ENCODE measurements around the gene MINDY3.
"Not testable (repeated sequence)": the region's sequence is repeated elsewhere in the genome, so short reads cannot be mapped to it uniquely, and the experiment has no call there.

MINDY3 gene

DNA sequence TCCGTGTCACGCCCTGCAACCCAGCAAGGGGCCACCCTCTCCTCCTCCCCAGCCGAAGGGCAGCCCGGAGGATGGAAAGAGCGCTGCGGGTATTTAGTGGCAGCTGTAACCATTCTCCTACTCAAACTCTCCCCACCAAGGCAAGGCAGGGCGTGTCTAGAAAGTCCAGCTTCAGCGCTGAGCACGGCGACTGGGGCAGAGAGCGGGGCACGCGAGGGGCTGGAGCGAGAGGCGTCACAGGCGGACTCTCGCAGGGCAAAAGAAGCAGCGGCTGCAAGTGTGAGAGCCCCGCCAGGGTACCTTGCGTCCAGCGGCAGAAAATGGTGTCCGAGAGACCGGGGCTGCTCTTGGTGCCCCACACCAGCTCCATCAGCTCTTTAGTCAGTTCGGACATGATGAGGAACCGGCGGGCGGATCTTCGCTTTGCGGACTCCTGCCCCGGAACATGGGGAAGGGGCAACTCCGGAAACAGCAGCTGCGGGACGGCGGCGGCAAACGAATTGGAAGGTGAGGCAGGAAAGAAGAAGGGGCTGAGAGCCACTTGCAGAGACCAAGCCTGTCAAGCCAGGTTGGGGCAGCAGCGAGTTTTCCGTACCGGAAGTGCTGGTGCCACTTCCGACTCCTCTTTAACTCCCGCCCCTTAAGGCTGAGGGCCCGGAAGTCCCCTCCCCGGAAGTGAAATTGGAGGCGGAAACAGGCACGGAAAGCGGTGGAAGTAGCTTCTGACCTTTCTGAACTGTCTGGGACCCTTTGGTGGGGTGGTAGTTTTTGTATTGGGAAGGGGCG, at the start of gene MINDY3:
MINDY3 (minus strand) TSS at position 602 of the 786 bp plus-strand sequence; CDS start at position 394, 208 bp downstream.
- peak; percentile 90 for DNase-seq (ENCODE audit: low spot score)

DNA sequence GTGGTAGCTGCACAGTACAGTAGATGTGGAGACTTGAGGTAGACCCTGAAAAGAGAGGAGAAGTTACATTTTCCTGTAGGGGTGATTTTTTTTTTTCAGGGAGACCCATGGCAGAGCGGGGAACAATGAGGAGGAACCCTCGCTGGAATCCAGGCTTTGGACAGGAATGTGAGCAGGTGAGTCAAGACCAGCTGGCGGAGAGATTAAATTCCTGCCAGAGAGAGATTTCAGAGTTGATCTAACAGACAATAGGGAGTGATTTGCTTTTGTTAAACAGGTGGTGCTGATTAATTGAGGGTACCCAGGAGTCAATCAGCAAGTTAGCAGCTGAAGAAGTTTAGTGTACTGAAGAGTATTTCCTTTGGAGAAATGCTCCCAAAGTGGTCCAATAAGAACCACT, 41.6 kb upstream of the MINDY3 start:
- DNase-seq (ENCODE audit: low spot score) = no peak

DNA sequence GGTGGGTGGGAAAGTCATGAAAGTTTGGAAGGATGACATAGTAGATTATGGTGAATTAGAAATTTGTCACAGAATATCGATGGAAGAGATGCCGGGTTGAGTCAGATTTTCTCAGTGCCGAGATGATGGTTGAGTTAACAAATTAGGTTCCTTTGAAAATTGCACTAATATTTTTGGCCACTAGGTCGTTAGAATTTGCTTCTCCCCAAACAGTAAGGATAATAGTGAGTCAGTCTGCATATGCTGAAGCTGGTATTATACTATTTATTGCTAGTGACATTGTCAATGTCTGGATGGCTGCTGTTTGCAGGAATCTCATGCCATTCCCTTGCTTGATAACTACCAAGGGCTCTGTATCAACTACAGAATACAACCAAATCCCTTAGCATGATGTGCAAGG, 37.7 kb upstream of the MINDY3 start:
- DNase-seq (ENCODE audit: low spot score) = no peak

DNA sequence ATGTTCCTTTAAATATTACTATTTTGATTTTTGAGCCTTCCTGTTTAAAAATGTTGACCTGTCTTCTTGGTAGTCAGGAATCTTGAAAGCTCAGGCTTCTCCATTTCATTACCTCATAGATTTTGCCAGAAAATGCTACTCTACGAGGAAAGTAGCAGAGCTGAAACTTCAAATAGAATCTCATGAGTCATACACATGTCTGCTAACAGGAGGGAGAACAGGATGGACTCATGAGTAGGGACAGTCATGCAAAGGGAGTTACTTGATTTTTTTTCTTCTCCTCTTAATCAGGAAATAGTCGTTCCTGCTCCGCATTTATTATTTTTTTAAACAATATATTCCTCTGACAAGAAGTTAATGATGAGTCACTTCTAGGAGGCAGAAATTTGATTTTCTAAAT, 37.0 kb upstream of the MINDY3 start:
- DNase-seq (ENCODE audit: low spot score) = no peak

DNA sequence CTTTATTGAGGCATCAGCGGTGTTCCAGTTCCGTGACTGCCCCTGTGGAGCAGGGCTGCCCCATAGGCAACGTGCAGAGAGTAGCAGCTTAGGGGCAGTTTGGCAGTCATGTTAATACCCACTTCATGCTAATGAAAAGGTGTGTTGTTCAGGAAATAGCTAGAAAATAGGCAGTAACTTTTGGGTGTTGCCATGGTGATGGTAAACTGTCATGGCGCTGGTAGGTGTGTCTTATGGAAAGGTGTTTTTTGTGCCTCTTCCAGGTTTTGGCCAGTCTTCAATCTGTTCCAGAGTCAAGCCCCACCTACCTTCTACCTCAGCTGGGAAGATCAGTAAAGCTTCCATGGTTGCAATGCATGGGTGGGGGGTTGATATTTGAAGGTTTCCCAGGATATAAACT, 36.3 kb upstream of the MINDY3 start:
- DNase-seq (ENCODE audit: low spot score) = no peak

DNA sequence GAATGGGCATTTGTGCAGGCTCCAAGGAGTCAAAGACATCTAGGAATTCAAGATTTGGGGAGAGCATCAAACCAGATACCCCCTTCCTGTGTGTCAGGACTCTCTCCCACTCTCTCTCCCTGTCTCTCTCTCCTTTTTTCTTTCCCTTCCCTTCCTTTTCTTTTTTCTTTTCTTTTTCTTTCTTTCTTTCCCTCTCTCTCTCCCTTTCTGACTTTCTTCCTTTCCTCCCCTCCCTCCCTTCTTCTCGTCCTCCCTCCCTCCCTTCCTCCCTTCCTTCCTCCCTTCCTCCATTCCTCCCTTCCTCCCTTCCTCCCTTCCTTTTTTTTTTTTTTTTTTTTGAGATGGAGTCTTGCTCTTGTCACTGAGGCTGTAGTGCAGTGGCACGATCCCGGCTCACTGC, 24.1 kb upstream of the MINDY3 start:
- DNase-seq (ENCODE audit: low spot score) = no peak

DNA sequence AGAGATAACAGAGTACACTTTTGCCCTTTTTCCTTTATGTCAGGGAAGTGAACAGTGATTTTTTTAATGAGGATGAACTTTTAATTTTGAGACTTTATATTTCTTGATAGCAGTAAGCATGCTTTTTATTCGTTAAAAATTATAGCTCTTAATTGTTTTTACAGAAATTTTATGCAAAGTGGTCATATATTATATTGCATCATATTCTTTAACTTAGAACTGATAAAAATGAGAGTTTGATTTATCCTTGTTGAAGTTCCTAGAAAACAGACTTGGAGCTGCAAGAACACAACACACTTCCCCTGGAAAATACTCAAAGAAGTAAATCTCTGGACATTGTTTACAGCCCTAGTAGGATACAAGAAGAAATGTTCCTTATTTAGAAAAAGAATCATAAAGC, 21.2 kb upstream of the MINDY3 start:
- DNase-seq (ENCODE audit: low spot score) = no peak

DNA sequence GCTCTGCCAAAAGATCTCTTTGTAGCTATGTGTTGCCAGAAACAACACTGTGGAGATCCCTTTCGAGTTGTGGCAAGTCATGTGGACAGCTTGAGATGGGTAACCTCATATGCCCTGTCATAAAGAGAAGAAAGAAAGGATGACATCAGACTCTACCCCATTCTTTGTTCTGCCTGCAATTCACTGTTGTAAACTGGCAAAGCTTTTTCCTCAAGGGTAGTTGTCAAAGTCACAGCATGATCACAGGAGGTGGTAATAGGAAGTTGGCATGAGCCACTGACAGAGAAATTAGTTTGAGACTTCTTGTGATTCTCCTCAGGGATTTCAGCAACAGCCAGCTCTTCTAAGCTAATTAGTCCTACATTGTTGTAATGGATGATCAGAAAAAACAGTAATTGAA, 19.4 kb upstream of the MINDY3 start:
- DNase-seq (ENCODE audit: low spot score) = no peak

DNA sequence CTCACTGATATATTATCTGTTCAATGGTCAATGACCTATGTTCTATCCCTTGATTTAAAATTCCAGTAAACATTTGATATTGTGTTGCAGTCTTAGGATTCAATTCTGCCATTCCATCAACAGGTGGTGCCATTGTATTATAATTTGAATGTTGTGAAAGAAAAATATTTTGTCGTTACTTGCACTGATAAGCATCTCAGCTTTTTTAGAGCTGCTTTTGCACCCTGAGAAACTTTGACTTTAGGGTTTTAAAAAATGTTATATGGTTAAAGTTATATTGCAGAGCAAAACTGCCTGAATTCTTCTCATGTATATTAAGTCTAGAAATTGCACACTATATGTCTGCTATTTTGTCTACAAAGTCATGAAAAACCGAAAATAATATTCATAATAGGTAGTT, 18.8 kb upstream of the MINDY3 start:
- DNase-seq (ENCODE audit: low spot score) = peak; percentile 34

DNA sequence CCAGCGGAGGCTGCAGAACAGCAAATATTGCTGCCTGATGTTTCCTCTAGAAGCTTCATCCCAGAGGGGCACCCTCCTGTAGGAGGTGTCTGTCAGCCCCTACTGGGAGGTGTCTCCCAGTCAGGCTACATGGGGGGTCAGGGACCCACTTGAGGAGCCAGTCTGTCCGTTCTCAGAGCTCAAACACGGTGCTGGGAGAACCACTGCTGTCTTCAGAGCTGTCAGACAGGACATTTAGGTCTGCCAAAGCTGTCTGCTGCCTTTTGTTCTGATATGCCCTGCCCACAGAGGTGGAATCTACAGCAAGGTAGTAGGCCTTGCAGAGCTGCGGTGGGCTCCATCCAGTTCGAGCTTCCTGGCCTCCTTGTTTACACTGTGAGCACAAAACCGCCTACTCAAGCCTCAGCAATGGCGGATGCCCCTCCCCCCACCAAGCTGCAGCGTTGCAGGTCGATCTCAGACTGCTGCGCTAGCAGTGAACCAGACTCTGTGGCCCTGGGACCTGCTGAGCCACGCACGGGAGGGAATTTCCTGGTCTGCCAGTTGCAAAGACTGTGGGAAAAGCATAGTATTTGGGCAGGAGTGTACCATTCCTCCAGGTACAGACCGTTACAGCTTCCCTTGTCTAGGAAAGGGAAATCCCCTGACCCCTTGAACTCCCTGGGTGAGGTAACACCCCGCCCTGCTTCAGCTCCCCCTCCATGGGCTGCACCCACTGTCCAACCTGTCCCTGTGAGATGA, 17.7 kb upstream of the MINDY3 start:
- DNase-seq (ENCODE audit: low spot score) = no peak

DNA sequence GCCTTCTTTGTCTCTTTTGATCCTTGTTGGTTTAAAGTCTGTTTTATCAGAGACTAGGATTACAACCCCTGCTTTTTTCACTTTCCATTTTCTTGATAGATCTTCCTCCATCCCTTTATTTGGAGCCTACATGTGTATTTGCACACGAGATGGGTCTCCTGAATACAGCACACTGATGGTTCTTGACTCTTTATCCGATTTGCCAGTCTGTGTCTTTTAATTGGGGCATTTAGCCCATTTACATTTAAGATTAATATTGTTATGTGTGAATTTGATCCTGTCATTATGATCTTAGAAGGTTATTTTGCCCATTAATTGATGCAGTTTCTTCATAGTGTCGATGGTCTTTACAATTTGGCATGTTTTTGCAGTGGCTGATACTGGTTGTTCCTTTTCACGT, 16.0 kb upstream of the MINDY3 start:
- not testable (repeated sequence) for DNase-seq (ENCODE audit: low spot score)

DNA sequence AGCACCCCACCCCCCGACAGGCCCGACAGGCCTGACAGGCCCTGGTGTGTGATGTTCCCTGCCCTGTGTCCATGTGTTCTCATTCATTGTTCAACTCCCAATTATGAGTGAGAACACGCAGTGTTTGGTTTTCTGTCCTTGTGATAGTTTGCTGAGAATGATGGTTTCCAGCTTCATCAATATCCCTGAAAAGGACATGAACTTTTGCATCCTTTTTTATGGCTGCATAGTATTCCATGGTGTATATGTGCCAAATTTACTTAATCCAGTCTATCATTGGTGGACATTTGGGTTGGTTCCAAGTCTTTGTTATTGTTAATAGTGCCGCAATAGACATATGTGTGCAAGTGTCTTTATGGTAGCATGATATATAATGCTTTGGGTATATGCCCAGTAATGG, 12.3 kb upstream of the MINDY3 start:
- not testable (repeated sequence) for DNase-seq (ENCODE audit: low spot score)

DNA sequence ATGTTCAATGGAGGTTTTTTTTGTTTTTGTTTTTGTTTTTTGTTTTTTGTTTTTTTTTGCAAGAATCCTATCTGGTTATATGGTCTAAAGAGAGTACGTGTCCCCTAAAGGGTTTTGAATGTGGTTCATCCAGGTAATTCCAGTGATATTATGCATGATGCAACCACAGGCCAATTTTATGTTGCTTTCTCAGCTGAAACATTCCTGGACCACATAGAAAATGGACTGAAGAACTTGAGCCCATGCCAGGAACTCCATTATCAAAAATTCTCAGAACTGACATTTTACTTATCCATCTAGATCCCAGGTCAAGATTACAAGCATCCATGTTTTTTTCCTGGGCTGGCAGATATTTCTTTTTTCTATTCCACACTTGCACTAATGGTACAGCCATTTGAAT, 11.5 kb upstream of the MINDY3 start:
- no peak for DNase-seq (ENCODE audit: low spot score)

DNA sequence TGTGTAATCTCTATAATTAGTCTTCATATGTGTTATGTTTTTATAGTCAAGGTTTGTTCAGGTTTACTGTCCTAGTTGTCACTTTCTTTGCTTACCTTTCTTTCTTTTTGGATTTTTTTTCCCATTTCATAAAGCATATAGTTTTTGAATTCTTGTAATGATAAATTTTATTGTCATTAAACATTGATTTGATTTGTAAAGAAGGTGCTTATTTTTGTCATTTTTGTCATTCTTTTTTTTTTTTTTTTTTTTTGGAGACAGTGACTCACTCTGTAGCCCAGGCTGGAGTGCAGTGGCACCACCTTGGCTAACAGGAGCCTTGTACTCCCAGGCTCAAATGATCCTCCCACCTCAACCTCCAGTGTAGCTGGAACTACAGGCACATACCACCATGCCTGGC, 9.6 kb upstream of the MINDY3 start:
- no peak for DNase-seq (ENCODE audit: low spot score)

DNA sequence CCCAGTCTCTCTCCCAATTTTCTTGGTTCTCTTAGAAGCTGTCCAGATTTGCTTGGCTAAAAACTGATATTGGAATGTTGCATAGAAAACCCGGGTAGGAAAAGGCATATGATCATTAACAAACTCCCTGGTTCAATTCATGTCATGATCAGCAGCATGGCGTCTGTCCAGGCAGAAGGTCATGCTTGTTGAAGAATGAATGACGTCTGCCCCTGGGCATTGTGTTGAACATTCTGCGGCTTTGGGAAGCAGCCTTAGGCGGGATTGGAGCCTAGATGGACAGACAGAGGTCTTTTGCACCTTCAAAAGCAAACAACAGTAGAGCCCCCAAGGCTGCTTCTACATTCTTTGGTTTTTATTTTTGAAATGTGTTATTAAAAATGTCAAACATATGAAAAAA, 7.7 kb upstream of the MINDY3 start:
- no peak for DNase-seq (ENCODE audit: low spot score)

DNA sequence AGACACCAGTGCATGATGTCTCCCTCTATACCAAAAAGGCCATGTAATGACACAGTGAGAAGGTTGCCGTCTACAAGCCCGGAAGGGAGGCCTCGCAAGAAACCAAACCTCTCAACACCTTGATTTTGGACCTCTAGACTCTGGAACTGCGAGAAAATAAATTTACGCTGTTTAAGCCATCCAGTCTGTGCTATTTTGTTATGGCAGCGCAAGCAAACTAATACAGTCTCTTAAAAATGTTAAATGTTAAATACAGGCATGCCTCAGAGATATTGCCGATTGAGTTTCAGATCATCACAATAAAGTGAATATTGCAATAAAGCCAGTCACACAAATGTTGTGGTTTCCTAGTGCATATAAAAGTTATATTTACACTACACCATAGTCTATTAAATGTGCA, 5.0 kb upstream of the MINDY3 start:
- DNase-seq (ENCODE audit: low spot score) = no peak

DNA sequence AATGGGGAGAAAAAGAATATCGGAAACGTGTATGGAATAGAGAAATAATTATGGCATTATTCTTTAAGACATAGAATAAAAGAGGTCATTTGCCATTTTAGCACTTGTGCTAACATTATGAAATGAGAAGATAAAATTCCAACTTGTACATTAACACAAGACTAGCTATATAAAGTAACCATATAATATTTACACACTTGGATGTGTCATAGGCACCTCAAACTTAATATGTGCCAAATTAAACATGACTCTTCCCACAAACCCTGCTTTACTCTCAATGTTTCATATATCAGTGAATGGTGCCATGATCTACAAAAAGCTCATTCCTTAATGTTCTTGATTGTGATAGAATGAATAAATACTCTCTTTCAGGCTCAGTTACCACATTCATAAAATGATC, 4.1 kb upstream of the MINDY3 start:
- no peak for DNase-seq (ENCODE audit: low spot score)

DNA sequence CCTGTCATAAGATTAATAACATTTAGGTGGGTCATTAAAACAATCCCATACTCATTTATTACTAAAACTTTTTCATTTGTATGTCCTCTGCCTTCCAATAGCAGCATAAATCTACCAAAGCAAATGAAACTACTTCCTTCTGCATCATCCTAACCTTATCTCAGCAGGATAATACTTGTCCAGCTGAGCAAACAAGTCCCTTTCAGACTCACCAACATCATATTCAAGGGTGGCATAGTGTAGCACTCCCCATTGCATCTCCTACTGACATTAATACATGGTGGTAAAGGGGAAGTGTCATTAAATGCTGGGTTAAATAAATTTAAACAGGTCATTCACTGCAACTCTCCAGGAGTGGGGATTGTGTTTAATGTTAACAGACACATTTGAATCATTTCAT, 3.4 kb upstream of the MINDY3 start:
- DNase-seq (ENCODE audit: low spot score) = no peak

DNA sequence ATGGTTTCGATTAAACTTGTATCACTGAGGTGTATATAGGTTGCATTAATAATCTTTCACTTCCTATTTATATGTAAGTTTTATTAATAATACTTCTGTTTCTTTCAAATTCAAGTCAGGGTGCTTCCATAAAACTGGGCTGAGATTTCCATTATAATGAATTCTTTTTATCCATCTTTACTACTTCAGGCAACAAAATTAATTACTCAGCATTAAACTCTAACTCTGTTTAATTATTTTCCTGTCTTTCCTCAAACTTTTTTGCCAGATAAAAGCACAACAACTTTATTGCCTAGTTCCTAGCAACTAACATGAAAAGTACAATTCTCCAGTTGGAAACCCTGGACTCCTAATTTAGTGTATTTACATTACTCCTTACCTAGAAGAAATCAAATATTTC, 3.0 kb upstream of the MINDY3 start:
- DNase-seq (ENCODE audit: low spot score) = no peak

DNA sequence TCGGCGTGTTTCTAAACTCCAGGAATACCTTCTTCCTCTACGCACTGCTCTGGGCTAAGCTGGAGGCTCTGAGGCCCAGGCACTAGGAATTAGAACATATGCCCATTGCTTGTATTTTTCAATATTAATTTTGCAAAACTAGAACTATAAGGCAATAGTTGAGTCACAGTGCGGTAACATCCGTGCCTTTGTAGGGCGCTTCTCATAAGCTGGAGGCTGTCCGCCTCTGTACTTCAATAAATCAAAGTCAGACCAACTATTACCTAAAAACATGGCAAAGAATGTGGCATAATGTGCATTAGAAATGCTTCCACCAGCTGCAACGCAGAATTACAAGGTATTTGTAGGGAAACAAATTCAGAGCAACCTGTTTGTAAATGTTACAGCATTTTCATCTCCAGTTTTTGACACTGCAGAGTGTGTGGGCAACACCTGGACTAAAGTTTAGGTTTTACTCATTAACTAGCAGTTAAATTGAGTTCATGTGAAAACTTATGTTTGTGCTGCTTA, 440 bp upstream of the MINDY3 start:
- DNase-seq (ENCODE audit: low spot score) = no peak

DNA sequence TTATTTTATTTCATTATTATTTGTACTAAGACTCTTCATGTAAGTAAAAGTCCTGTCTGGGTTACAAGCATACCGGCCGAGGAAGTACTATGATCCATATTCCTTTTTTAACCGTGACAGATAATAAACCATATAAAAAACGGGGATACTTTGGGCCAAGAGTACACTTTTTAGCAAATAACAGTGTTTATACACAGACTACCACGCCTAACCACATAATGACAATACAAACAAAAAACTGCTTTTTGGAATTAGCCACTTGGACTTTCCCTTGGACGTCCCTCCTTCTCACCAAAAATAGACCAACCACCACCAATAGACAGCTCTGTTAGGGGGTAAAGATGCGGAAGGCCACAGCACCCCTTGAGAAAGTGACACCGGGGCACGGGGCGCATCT, 800 bp downstream of the MINDY3 start:
- DNase-seq (ENCODE audit: low spot score) = no peak

DNA sequence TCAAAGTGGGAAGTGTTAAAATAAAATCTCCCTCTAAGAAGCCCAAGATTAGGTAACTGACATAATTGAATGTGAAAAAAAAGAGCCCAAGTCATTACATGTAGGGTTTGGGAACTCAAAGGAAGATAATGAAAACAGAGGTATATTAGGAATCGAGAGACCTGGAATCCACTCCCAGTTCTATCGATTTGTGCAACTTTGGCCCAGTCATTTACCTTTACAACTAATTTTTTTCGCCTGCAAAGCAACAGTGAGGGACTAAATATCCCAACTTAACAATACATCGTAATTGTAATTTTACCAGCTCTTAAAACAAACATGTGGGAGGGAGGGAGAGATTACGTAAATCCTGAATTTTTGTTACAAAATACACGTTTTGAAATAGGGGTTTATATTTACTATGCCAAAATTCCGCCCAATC, 1.4 kb downstream of the MINDY3 start:
- DNase-seq (ENCODE audit: low spot score) = no peak

DNA sequence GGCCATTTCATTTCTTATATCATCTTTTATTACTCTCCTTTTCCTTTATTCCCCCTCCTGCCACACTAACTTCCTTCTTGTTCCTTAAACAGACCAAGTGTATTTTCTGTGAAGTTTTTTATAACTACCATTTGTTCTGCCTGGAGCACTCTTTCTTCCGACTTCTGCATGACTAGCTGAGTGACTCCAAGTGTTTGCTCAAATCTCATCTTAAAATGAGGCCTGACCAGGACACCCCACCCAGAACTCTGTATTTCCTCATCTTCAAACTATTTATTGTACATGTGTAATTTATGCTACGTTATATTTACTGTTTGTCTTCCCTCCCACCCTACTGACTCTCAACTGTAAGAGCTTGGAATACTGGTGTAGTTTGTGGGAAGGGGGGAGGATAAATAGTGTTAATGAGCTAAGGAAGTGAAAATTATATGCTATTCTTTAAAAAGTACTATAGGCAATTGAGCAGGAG, 3.2 kb downstream of the MINDY3 start:
- DNase-seq (ENCODE audit: low spot score) = no peak
